ENCODE measurements around the gene APOL3.

- no peak for TF ChIP-seq SP2 (CRISPR knock-in tag; IDR thresholded peaks at IDR 0.05)
- no peak for TF ChIP-seq TBL1XR1 (IDR thresholded peaks at IDR 0.05; ENCODE audit: borderline replicate concordance, low read length, partially characterized antibody)
- no peak for TF ChIP-seq KLF9 (CRISPR knock-in tag; IDR thresholded peaks at IDR 0.05; ENCODE audit: low read depth)
- no peak for TF ChIP-seq ZBTB44 (CRISPR knock-in tag; IDR thresholded peaks at IDR 0.05)
- no peak for TF ChIP-seq ZNF557 (CRISPR knock-in tag; IDR thresholded peaks at IDR 0.05)
- no peak for TF ChIP-seq GABPA (IDR thresholded peaks at IDR 0.05; ENCODE audit: low read depth, low read length)
- TF ChIP-seq GABPA (CRISPR knock-in tag; IDR thresholded peaks at IDR 0.05; ENCODE audit: low read depth): no peak
- TF ChIP-seq RBM22 (optimal IDR thresholded peaks at IDR 0.05; ENCODE audit: low read length): no peak
- TF ChIP-seq, protein P1, sequence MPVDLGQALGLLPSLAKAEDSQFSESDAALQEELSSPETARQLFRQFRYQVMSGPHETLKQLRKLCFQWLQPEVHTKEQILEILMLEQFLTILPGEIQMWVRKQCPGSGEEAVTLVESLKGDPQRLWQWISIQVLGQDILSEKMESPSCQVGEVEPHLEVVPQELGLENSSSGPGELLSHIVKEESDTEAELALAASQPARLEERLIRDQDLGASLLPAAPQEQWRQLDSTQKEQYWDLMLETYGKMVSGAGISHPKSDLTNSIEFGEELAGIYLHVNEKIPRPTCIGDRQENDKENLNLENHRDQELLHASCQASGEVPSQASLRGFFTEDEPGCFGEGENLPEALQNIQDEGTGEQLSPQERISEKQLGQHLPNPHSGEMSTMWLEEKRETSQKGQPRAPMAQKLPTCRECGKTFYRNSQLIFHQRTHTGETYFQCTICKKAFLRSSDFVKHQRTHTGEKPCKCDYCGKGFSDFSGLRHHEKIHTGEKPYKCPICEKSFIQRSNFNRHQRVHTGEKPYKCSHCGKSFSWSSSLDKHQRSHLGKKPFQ (CRISPR knock-in tag; IDR thresholded peaks at IDR 0.05; ENCODE audit: insufficient replicate concordance): no peak
- no peak for TF ChIP-seq DMTF1 (CRISPR knock-in tag; IDR thresholded peaks at IDR 0.05)
- TF ChIP-seq, protein P2, sequence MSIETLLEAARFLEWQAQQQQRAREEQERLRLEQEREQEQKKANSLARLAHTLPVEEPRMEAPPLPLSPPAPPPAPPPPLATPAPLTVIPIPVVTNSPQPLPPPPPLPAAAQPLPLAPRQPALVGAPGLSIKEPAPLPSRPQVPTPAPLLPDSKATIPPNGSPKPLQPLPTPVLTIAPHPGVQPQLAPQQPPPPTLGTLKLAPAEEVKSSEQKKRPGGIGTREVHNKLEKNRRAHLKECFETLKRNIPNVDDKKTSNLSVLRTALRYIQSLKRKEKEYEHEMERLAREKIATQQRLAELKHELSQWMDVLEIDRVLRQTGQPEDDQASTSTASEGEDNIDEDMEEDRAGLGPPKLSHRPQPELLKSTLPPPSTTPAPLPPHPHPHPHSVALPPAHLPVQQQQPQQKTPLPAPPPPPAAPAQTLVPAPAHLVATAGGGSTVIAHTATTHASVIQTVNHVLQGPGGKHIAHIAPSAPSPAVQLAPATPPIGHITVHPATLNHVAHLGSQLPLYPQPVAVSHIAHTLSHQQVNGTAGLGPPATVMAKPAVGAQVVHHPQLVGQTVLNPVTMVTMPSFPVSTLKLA (IDR thresholded peaks at IDR 0.05): no peak
- TF ChIP-seq CTCF (CRISPR knock-in tag; IDR thresholded peaks at IDR 0.05): no peak
- TF ChIP-seq, protein P3, sequence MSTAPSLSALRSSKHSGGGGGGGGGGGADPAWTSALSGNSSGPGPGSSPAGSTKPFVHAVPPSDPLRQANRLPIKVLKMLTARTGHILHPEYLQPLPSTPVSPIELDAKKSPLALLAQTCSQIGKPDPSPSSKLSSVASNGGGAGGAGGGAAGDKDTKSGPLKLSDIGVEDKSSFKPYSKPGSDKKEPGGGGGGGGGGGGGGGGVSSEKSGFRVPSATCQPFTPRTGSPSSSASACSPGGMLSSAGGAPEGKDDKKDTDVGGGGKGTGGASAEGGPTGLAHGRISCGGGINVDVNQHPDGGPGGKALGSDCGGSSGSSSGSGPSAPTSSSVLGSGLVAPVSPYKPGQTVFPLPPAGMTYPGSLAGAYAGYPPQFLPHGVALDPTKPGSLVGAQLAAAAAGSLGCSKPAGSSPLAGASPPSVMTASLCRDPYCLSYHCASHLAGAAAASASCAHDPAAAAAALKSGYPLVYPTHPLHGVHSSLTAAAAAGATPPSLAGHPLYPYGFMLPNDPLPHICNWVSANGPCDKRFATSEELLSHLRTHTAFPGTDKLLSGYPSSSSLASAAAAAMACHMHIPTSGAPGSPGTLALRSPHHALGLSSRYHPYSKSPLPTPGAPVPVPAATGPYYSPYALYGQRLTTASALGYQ (CRISPR knock-in tag; IDR thresholded peaks at IDR 0.05): no peak
- TF ChIP-seq ZFP36 (IDR thresholded peaks at IDR 0.05; ENCODE audit: borderline replicate concordance, low read depth, low read length, partially characterized antibody): no peak
- TF ChIP-seq PAX8 (CRISPR knock-in tag; IDR thresholded peaks at IDR 0.05; ENCODE audit: borderline replicate concordance): no peak
These were observed 43.6 kb upstream of the APOL3 start for GRCh38 chr22:36204001-36204631.

Measured in HepG2 (cell line).